GM12878 (cell line): ENCODE data around the gene GLB1L3. TPM values are rescaled to one million over a fixed set of nuclear protein-coding genes. Genes with fewer than 3 reads are reported as not detected.

Source experiments
- ATAC-seq: fragments of 200-7000 bp; cut with Tn5 transposase; 3 replicates; pipeline ENCODE4 v1.9.1; 2020; ENCODE audit warnings: mild to moderate bottlenecking, moderate library complexity
- BruUV-seq: library from RNA; stranded (reverse); fragments of 400-500 nt; replicated peaks from 2 replicates; lab custom pipeline; 2021; lab: Mats Ljungman, UMichigan
- CTCF ChIA-PET: fragments of 300-600 bp; sonication (Branson Sonifier 250); formaldehyde crosslinking; extraction: SDS; loops from one replicate; lab custom pipeline; 2021; ENCODE audit warnings: inconsistent platforms; lab: Yijun Ruan, JAX
- POLR2A ChIA-PET: fragments of 350-600 bp; formaldehyde crosslinking; extraction: SDS; loops from one replicate; lab custom pipeline; 2021; ENCODE audit warnings: inconsistent platforms; lab: Charles Lee
- RAD21 ChIA-PET: fragments of 300-600 bp; sonication (Branson Sonifier 250); formaldehyde crosslinking; loops from one replicate; lab custom pipeline; 2023; ENCODE audit warnings: antibody characterized with exemption; ENCODE audit not compliant: unreplicated experiment; lab: Charles Lee
- SMC1A ChIA-PET: fragments of 300-600 bp; sonication (Branson Sonifier 250); formaldehyde crosslinking; loops from one replicate; lab custom pipeline; 2023; ENCODE audit not compliant: unreplicated experiment, uncharacterized antibody; lab: Charles Lee
- DNase-seq: peaks from one replicate; pipeline ENCODE4 v3.0.0-alpha.2; 2011; ENCODE audit warnings: low read depth, low spot score
- FAIRE-seq: peaks from 3 replicates; lab custom pipeline; 2011; peaks lifted over from hg19 to GRCh38; lab: Jason Lieb, UNC
- H2AFZ ChIP-seq: 2 replicates; pipeline ENCODE4 v1.6.0; 2011; ENCODE audit warnings: low read depth, low read length, control low read depth; ENCODE audit not compliant: control insufficient read depth
- H3K27ac ChIP-seq: 2 replicates; pipeline ENCODE4 v1.5.1; 2011; ENCODE audit warnings: control low read depth; ENCODE audit not compliant: control insufficient read depth, insufficient read depth
- H3K27me3 ChIP-seq, 2 experiments: replicated peaks in 1 of 2; 2 replicates each; pipeline versions ENCODE4 v1.6.0 to v1.6.1; 2011; ENCODE audit warnings: low read length in 1 of 2; ENCODE audit not compliant: control insufficient read depth in 2 of 2, insufficient read depth in 2 of 2
- H3K36me3 ChIP-seq, 2 experiments: 2 replicates each; pipeline ENCODE4 v1.5.1; 2011; ENCODE audit warnings: low read length in 1 of 2; ENCODE audit not compliant: control insufficient read depth in 2 of 2, insufficient read depth in 2 of 2
- H3K4me1 ChIP-seq: 2 replicates; pipeline ENCODE4 v1.6.1; 2011; ENCODE audit warnings: mild to moderate bottlenecking, low read length, moderate library complexity, mixed read lengths; ENCODE audit not compliant: control insufficient read depth, insufficient read depth
- H3K4me2 ChIP-seq: 2 replicates; pipeline ENCODE4 v1.6.0; 2011; ENCODE audit warnings: control low read depth; ENCODE audit not compliant: control insufficient read depth, insufficient read depth
- H3K4me3 ChIP-seq: fragments of 200-600 bp; sonication (generic); 2 replicates; pipeline ENCODE4 v1.5.1; 2016
- H3K79me2 ChIP-seq: 2 replicates; pipeline ENCODE4 v1.6.0; 2011; ENCODE audit warnings: low read length; ENCODE audit not compliant: control insufficient read depth, insufficient read depth
- H3K9ac ChIP-seq: 2 replicates; pipeline ENCODE4 v1.8.0; 2011; ENCODE audit warnings: low read length, control low read depth, mixed read lengths; ENCODE audit not compliant: control insufficient read depth, insufficient read depth
- H3K9me3 ChIP-seq: replicated peaks from 3 replicates; pipeline ENCODE4 v1.5.1; 2011; ENCODE audit warnings: mild to moderate bottlenecking, low read length; ENCODE audit not compliant: control insufficient read depth, insufficient read depth
- H4K20me1 ChIP-seq: 2 replicates; pipeline ENCODE4 v1.6.0; 2011; ENCODE audit not compliant: control insufficient read depth, insufficient read depth
- DPF2 ChIP-seq: fragments of 450-650 bp; IDR thresholded peaks from 2 replicates; pipeline ENCODE4 v1.6.1; 2017; ENCODE audit warnings: mild to moderate bottlenecking
- FOXK2 ChIP-seq: fragments of 450-650 bp; IDR thresholded peaks from 2 replicates; pipeline ENCODE4 v1.6.1; 2017; ENCODE audit warnings: mild to moderate bottlenecking, moderate library complexity
- KAT2A ChIP-seq: conservative IDR thresholded peaks from 2 replicates; pipeline ENCODE4 v1.6.1; 2011; ENCODE audit warnings: low read depth, low read length; ENCODE audit not compliant: control insufficient read depth
- MEF2A ChIP-seq: IDR thresholded peaks from 2 replicates; pipeline ENCODE4 v1.6.1; 2011; ENCODE audit warnings: low read depth, mild to moderate bottlenecking, low read length, moderate library complexity; ENCODE audit not compliant: insufficient read depth
- NBN ChIP-seq: fragments of 450-650 bp; IDR thresholded peaks from 2 replicates; pipeline ENCODE4 v1.6.1; 2016
- NFYA ChIP-seq: IDR thresholded peaks from 2 replicates; pipeline ENCODE4 v1.6.1; 2011; ENCODE audit warnings: low read depth, mild to moderate bottlenecking, low read length, improper control_type of control experiment, borderline replicate concordance
- SMAD5 ChIP-seq: IDR thresholded peaks from 2 replicates; pipeline ENCODE4 v1.6.1; 2016; ENCODE audit warnings: antibody characterized with exemption, low read depth
- SUPT20H ChIP-seq: IDR thresholded peaks from 2 replicates; pipeline ENCODE4 v1.6.1; 2011; ENCODE audit warnings: low read depth, mild to moderate bottlenecking, low read length, moderate library complexity, borderline replicate concordance; ENCODE audit not compliant: control insufficient read depth
- YBX1 ChIP-seq: fragments of 450-650 bp; IDR thresholded peaks from 2 replicates; pipeline ENCODE4 v1.6.1; 2016; ENCODE audit warnings: antibody characterized with exemption
- YY1 ChIP-seq: IDR thresholded peaks from 2 replicates; pipeline ENCODE4 v1.6.1; 2011; ENCODE audit warnings: low read depth, mild to moderate bottlenecking, low read length
- ZBTB11 ChIP-seq: fragments of 450-650 bp; formaldehyde crosslinking; IDR thresholded peaks from 2 replicates; pipeline ENCODE4 v1.5.0; 2022; ENCODE audit warnings: mild to moderate bottlenecking, missing genetic modification characterization
- ZNF592 ChIP-seq: fragments of 450-650 bp; IDR thresholded peaks from 2 replicates; pipeline ENCODE4 v1.6.1; 2017; ENCODE audit warnings: mild to moderate bottlenecking, moderate library complexity
- WGBS: methylation state at CpG from one replicate; pipeline ENCODE4 v1.1.6; 2016; ENCODE audit warnings: low lambda C conversion rate; ENCODE audit not compliant: insufficient replicate concordance, insufficient coverage; ENCODE audit errors: missing lambda C conversion rate; 5-methylcytosine and 5-hydroxymethylcytosine counted together
- in situ Hi-C: fragments of 300-500 bp; cut with MboI; formaldehyde crosslinking; loops from 9 replicates; pipeline ENCODE4 v1.14.3; 2018; ENCODE audit warnings: mixed read lengths
- intact Hi-C: fragments of 100-400 bp; cut with micrococcal nuclease; formaldehyde crosslinking; loops from one replicate; pipeline ENCODE4 v1.14.2; 2022; ENCODE audit not compliant: unreplicated experiment
- polyA plus RNA-seq, 11 experiments: library from polyadenylated mRNA; depleted of rRNA in 4 of 11; unstranded in 6 of 11; stranded (reverse) in 5 of 11; fragments of >200 nt; fragmentation: Nextera tagmentation in 4 of 11; fragmentation: Illumina TruSeq in 1 of 11; extraction: Ambion mirVana in 4 of 11; extraction: Trizol in 1 of 11; gene quantifications; 1 replicate in 1 of 11; 2 replicates in 10 of 11; pipeline versions ENCODE4 v1.2.1 to v1.2.3, GENCODE V29; 2011 to 2016; ENCODE audit warnings: inconsistent platforms in 2 of 11, missing spikeins in 2 of 11, low read depth in 1 of 11
- total RNA-seq, 4 experiments: library from RNA; depleted of rRNA in 3 of 4; stranded (reverse); fragments of >200 nt in 3 of 4; fragmentation: Illumina TruSeq in 1 of 4; extraction: Trizol in 1 of 4; gene quantifications; 2 replicates each; pipeline versions ENCODE4 v1.2.1 to v1.2.3, GENCODE V29; 2013 to 2021

The GLB1L3 gene
- total and polyA plus RNA-seq, 10 of the 15 experiments (the other 5 are each of a cell fraction or from before 2014, with no cell fraction given): 0.53 to 2.9 (median 1.9) TPM; not detected in 1

- TF ChIP-seq ZNF592: no peak
- TF ChIP-seq YY1: 0 out of 2 replicates have a peak, but pooled peaks have one; percentile 38
- no peak for TF ChIP-seq MEF2A
- no peak for TF ChIP-seq NBN
- TF ChIP-seq SMAD5: no peak
- TF ChIP-seq KAT2A: no peak
- no peak for TF ChIP-seq SUPT20H
- TF ChIP-seq YBX1: no peak
Observed at GRCh38 chr11:134360050-134360835, 84.1 kb downstream of the GLB1L3 start (continued).

GRCh38 chr11:134361661-134362060, 85.5 kb downstream of the GLB1L3 start:
- Histone ChIP-seq H3K27me3 (no peaks in the 10 kb centered on the region; a peak in 1 of 4 replicates), H3K36me3 (no peaks in the 10 kb centered on the region), H3K4me3 (no peak overlapping the region), H3K4me2 (no peak overlapping the region), H3K79me2 (no peaks in the 10 kb centered on the region), H2AFZ (no peak overlapping the region), H4K20me1 (no peaks in the 10 kb centered on the region), H3K9ac (no peak overlapping the region), H3K27ac (no peak overlapping the region), H3K4me1 (no peaks in the 10 kb centered on the region), H3K9me3 (no peaks in the 10 kb centered on the region)
- no TSS peak for BruUV-seq
- intact Hi-C loops: loop anchor here (5.0 kb wide), 1 partner anchor 506 kb away; no protein-coding TSS in a partner anchor
- TF ChIP-seq DPF2 (no peak), NBN (no peak), ZBTB11 (CRISPR knock-in tag) (no peak), NFYA (no peak), FOXK2 (no peak)
- WGBS: 70% methylated on average over 26 of the region's 26 CpGs
- no peak for ATAC-seq
- no peak for FAIRE-seq
- POLR2A ChIA-PET: no interaction called here
- RAD21 ChIA-PET: no interaction called here
- DNase-seq: no peak
- SMC1A ChIA-PET: no interaction called here
- CTCF ChIA-PET: no interaction called here
- in situ Hi-C loops: no loop called here
